H1 (cell line): Measurements from ENCODE around the gene RCSD1.

Source experiments
- HDAC2 ChIP-seq, 2 experiments: fragments of 300-600 bp in 1 of 2; sonication (generic) in 1 of 2; IDR thresholded peaks; 2 replicates each; pipeline ENCODE4 v1.6.1; 2011 to 2012; ENCODE audit warnings: low read depth in 2 of 2, low read length in 2 of 2, mild to moderate bottlenecking in 2 of 2, moderate library complexity in 2 of 2, borderline replicate concordance in 1 of 2, inconsistent platforms in 1 of 2
- TAF1 ChIP-seq: IDR thresholded peaks from 2 replicates; pipeline ENCODE4 v1.6.1; 2011; ENCODE audit warnings: mild to moderate bottlenecking, low read depth, low read length

GRCh38 chr1:167714439-167715156 is 84.6 kb downstream of the RCSD1 start:
- peak; percentile 15; the same call in 1 of the 2 replicates for TF ChIP-seq TAF1
- TF ChIP-seq HDAC2 (IDR thresholded peaks at IDR 0.05; ENCODE audit: borderline replicate concordance in 1 of 2, low read depth in 2 of 2, low read length in 2 of 2) = peak in 1 of 2 experiments; percentile 81; a peak in 1 of 4 replicates
